Erythroblast (primary cell): ENCODE results near the gene FOXD1.

Experiments used
- GATA1 ChIP-seq: IDR thresholded peaks from 2 replicates; pipeline ENCODE4 v1.6.1; 2011; ENCODE audit warnings: low read depth, mild to moderate bottlenecking, control low read depth, low read length, moderate library complexity
- POLR2A ChIP-seq: IDR thresholded peaks from 2 replicates; pipeline ENCODE4 v1.6.1; 2011; ENCODE audit warnings: mild to moderate bottlenecking, low read length

DNA sequence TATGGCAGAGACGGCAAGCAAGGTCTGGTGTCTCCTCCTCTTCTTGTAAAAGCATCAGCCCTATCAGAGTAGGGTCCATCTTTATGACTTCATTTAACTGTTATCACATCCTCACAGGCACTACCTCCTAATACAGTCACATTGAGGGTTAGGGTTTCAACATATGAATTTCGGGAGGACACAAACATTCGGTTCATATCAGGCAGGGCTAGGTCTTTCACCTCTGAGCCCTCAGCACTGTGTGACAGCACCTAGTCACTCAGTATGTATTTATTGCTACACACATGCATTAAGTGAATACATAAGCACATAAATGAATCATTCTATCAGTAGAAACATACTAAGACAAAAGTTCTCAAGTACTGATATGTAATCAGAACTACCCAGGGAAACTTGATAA is 40.2 kb upstream of the FOXD1 start:
- TF ChIP-seq POLR2A, result no peak
- TF ChIP-seq GATA1, result no peak
